ENCODE measurements around the gene IGF2BP1.

Gene IGF2BP1

GRCh38 chr17:49018116-49018612 lies 21.0 kb downstream of the IGF2BP1 start:
- Histone ChIP-seq H3K79me2 (ENCODE audit: insufficient read depth, low read depth) (no peaks in the 10 kb centered on the region), H3K4me1 (ENCODE audit: low read depth, poor library complexity, severe bottlenecking) (no peaks in the 10 kb centered on the region), H3K4me2 (no peak overlapping the region), H3K27me3 (ENCODE audit: insufficient read depth, low read depth) (no peaks in the 10 kb centered on the region), H3K9ac (no peak overlapping the region), H3K36me3 (ENCODE audit: insufficient read depth) (no peaks in the 10 kb centered on the region), H3K27ac (no peak overlapping the region), H2AFZ (ENCODE audit: low read depth) (no peak overlapping the region), H3K4me3 (IDR thresholded peaks at IDR 0.05; ENCODE audit: insufficient read depth, low read depth, low read length) (no peak overlapping the region), H4K20me1 (ENCODE audit: insufficient read depth) (no peaks in the 10 kb centered on the region)
- TF ChIP-seq, protein P1, sequence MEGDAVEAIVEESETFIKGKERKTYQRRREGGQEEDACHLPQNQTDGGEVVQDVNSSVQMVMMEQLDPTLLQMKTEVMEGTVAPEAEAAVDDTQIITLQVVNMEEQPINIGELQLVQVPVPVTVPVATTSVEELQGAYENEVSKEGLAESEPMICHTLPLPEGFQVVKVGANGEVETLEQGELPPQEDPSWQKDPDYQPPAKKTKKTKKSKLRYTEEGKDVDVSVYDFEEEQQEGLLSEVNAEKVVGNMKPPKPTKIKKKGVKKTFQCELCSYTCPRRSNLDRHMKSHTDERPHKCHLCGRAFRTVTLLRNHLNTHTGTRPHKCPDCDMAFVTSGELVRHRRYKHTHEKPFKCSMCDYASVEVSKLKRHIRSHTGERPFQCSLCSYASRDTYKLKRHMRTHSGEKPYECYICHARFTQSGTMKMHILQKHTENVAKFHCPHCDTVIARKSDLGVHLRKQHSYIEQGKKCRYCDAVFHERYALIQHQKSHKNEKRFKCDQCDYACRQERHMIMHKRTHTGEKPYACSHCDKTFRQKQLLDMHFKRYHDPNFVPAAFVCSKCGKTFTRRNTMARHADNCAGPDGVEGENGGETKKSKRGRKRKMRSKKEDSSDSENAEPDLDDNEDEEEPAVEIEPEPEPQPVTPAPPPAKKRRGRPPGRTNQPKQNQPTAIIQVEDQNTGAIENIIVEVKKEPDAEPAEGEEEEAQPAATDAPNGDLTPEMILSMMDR (conservative IDR thresholded peaks at IDR 0.05; ENCODE audit: low read depth, low read length) = no peak

GRCh38 chr17:49018748-49019147 lies 21.6 kb downstream of the IGF2BP1 start:
- TF ChIP-seq, protein P1 (conservative IDR thresholded peaks at IDR 0.05; ENCODE audit: low read depth, low read length) = no peak
- no peaks in the 10 kb centered on the region for H3K36me3 ChIP-seq (ENCODE audit: insufficient read depth)
- no peak overlapping the region for H3K4me2 ChIP-seq
- no peak overlapping the region for H3K4me3 ChIP-seq (IDR thresholded peaks at IDR 0.05; ENCODE audit: insufficient read depth, low read depth, low read length)
- H4K20me1 ChIP-seq (ENCODE audit: insufficient read depth) = no peaks in the 10 kb centered on the region
- no peak overlapping the region for H3K9ac ChIP-seq
- no peaks in the 10 kb centered on the region for H3K27me3 ChIP-seq (ENCODE audit: insufficient read depth, low read depth)
- H3K27ac ChIP-seq = no peak overlapping the region
- H3K4me1 ChIP-seq (ENCODE audit: low read depth, poor library complexity, severe bottlenecking) = no peaks in the 10 kb centered on the region
- H2AFZ ChIP-seq (ENCODE audit: low read depth) = no peak overlapping the region
- no peaks in the 10 kb centered on the region for H3K79me2 ChIP-seq (ENCODE audit: insufficient read depth, low read depth)

GRCh38 chr17:49020609-49021008 lies 23.4 kb downstream of the IGF2BP1 start:
- Histone ChIP-seq H2AFZ (ENCODE audit: low read depth) (no peak overlapping the region), H3K9ac (no peak overlapping the region), H3K27ac (no peak overlapping the region), H3K79me2 (ENCODE audit: insufficient read depth, low read depth) (no peaks in the 10 kb centered on the region), H3K36me3 (ENCODE audit: insufficient read depth) (no peaks in the 10 kb centered on the region), H3K4me1 (ENCODE audit: low read depth, poor library complexity, severe bottlenecking) (no peaks in the 10 kb centered on the region), H4K20me1 (ENCODE audit: insufficient read depth) (no peaks in the 10 kb centered on the region), H3K27me3 (ENCODE audit: insufficient read depth, low read depth) (no peaks in the 10 kb centered on the region), H3K4me3 (IDR thresholded peaks at IDR 0.05; ENCODE audit: insufficient read depth, low read depth, low read length) (no peak overlapping the region), H3K4me2 (no peak overlapping the region)
- TF ChIP-seq, protein P1 (conservative IDR thresholded peaks at IDR 0.05; ENCODE audit: low read depth, low read length) = no peak

- TF ChIP-seq, protein P1 (conservative IDR thresholded peaks at IDR 0.05; ENCODE audit: low read depth, low read length) = no peak
- H3K27me3 ChIP-seq (ENCODE audit: insufficient read depth, low read depth) = no peaks in the 10 kb centered on the region
- H4K20me1 ChIP-seq (ENCODE audit: insufficient read depth) = no peaks in the 10 kb centered on the region
- no peak overlapping the region for H3K4me2 ChIP-seq
- H3K36me3 ChIP-seq (ENCODE audit: insufficient read depth) = no peaks in the 10 kb centered on the region
- H3K4me1 ChIP-seq (ENCODE audit: low read depth, poor library complexity, severe bottlenecking) = no peaks in the 10 kb centered on the region
- H3K9ac ChIP-seq = no peak overlapping the region
- no peak overlapping the region for H3K4me3 ChIP-seq (IDR thresholded peaks at IDR 0.05; ENCODE audit: insufficient read depth, low read depth, low read length)
- no peak overlapping the region for H3K27ac ChIP-seq
- no peaks in the 10 kb centered on the region for H3K79me2 ChIP-seq (ENCODE audit: insufficient read depth, low read depth)
- no peak overlapping the region for H2AFZ ChIP-seq (ENCODE audit: low read depth)
Measured at GRCh38 chr17:49021095-49021767, 24.0 kb downstream of the IGF2BP1 start.
